K562 (cell line): Measurements from ENCODE around the gene NEK2. TPM values are rescaled to one million over a fixed set of nuclear protein-coding genes. Genes with fewer than 3 reads are reported as not detected.

Experiments
- CREB1 ChIP-seq, 2 experiments: sonication (generic) in 1 of 2; formaldehyde crosslinking in 1 of 2; IDR thresholded peaks; 2 replicates each; pipeline versions ENCODE4 v1.6.1 to v1.8.0; 2012 to 2022; ENCODE audit warnings: inconsistent platforms in 1 of 2, mild to moderate bottlenecking in 1 of 2, missing genetic modification reagents in 1 of 2, moderate library complexity in 1 of 2
- DNMT1 ChIP-seq: fragments of 450-650 bp; IDR thresholded peaks from 2 replicates; pipeline ENCODE4 v1.6.1; 2016; ENCODE audit warnings: antibody characterized with exemption, mild to moderate bottlenecking
- RNF219 ChIP-seq: fragments of 250-450 bp; sonication (Bioruptor Pico); IDR thresholded peaks from 2 replicates; pipeline ENCODE4 v1.5.0; 2022; ENCODE audit warnings: mild to moderate bottlenecking
- SIX5 ChIP-seq, 2 experiments: IDR thresholded peaks; 2 replicates each; pipeline ENCODE4 v1.6.1; 2011; ENCODE audit warnings: low read length in 2 of 2, borderline replicate concordance in 1 of 2, low read depth in 1 of 2, mild to moderate bottlenecking in 1 of 2, moderate library complexity in 1 of 2; ENCODE audit not compliant: insufficient read depth in 1 of 2
- SMARCA5 ChIP-seq: fragments of 450-650 bp; IDR thresholded peaks from 2 replicates; pipeline ENCODE4 v1.6.1; 2016
- TEAD2 ChIP-seq: fragments of 450-650 bp; IDR thresholded peaks from 2 replicates; pipeline ENCODE4 v1.6.1; 2016; ENCODE audit warnings: missing genetic modification characterization, control low read depth, missing compliant biosample characterization
- TGIF2 ChIP-seq: sonication (generic); formaldehyde crosslinking; IDR thresholded peaks from 2 replicates; pipeline ENCODE4 v1.8.1; 2022; ENCODE audit warnings: mild to moderate bottlenecking, missing genetic modification reagents, moderate library complexity
- THAP12 ChIP-seq: fragments of 250-450 bp; sonication (Bioruptor Pico); IDR thresholded peaks from 2 replicates; pipeline ENCODE4 v1.9.0; 2021; ENCODE audit warnings: mild to moderate bottlenecking, inconsistent platforms
- U2AF2 ChIP-seq: fragments of 200-400 bp; formaldehyde crosslinking; optimal IDR thresholded peaks from 2 replicates; pipeline ENCODE3; 2017; ENCODE audit warnings: low read depth, mild to moderate bottlenecking, low read length
- USF1 ChIP-seq: sonication (generic); formaldehyde crosslinking; IDR thresholded peaks from 2 replicates; pipeline ENCODE4 v1.9.0; 2022; ENCODE audit warnings: mild to moderate bottlenecking, missing genetic modification reagents
- ZBED1 ChIP-seq: IDR thresholded peaks from 2 replicates; pipeline ENCODE4 v1.6.1; 2014
- ZNF561 ChIP-seq: fragments of 450-650 bp; formaldehyde crosslinking; conservative IDR thresholded peaks from 2 replicates; pipeline ENCODE4 v1.4.0; 2020; ENCODE audit warnings: mild to moderate bottlenecking, moderate library complexity
- ZNF584 ChIP-seq: fragments of 200-800 bp; sonication (Bioruptor generic); IDR thresholded peaks from 2 replicates; pipeline ENCODE4 v1.6.1; 2016; ENCODE audit warnings: low read depth, mild to moderate bottlenecking, missing genetic modification characterization, missing compliant biosample characterization
- polyA plus RNA-seq, 8 experiments: library from polyadenylated mRNA; depleted of rRNA in 4 of 8; stranded (reverse) in 5 of 8; unstranded in 3 of 8; fragments of >200 nt; fragmentation: Nextera tagmentation in 2 of 8; fragmentation: Illumina TruSeq in 1 of 8; extraction: Ambion mirVana in 2 of 8; extraction: Trizol in 1 of 8; gene quantifications; 2 replicates each; pipeline versions ENCODE4 v1.2.1 to v1.2.3, GENCODE V29; 2011 to 2014; ENCODE audit warnings: inconsistent platforms in 1 of 8, missing spikeins in 1 of 8
- total RNA-seq, 7 experiments: library from RNA; depleted of rRNA in 6 of 7; stranded (reverse); fragments of >200 nt in 6 of 7; fragmentation: Illumina TruSeq in 2 of 7; extraction: Trizol in 2 of 7; gene quantifications; 2 replicates each; pipeline versions ENCODE4 v1.2.1 to v1.2.3, GENCODE V29; 2011 to 2021; ENCODE audit warnings: low replicate concordance in 1 of 7
- TF ChIP-seq, protein P1 (sequence below): fragments of 250-450 bp; sonication (Bioruptor Pico); IDR thresholded peaks from 2 replicates; pipeline ENCODE4 v1.4.0; 2020; ENCODE audit warnings: mild to moderate bottlenecking
- TF ChIP-seq, protein P2 (sequence below): fragments of 450-650 bp; conservative IDR thresholded peaks from 2 replicates; pipeline ENCODE4 v1.6.1; 2016; ENCODE audit warnings: missing genetic modification characterization, low read depth, mild to moderate bottlenecking, missing compliant biosample characterization, moderate library complexity
- TF ChIP-seq, protein P3 (sequence below): fragments of 250-450 bp; sonication (Bioruptor Pico); IDR thresholded peaks from 2 replicates; pipeline ENCODE4 v1.5.0; 2021; ENCODE audit warnings: mild to moderate bottlenecking, borderline replicate concordance

Gene NEK2
- total and polyA plus RNA-seq, 9 of the 15 experiments (the other 6 are each of a cell fraction or from before 2014, with no cell fraction given) = 30.0 to 74.7 (median 66.4) TPM

GRCh38 chr1:211698161-211699026 lies 23.0 kb upstream of the NEK2 start (continued):
- no peak for TF ChIP-seq THAP12 (CRISPR knock-in tag)
- no peak for TF ChIP-seq U2AF2
- TF ChIP-seq DNMT1 = no peak
- TF ChIP-seq, protein P1, sequence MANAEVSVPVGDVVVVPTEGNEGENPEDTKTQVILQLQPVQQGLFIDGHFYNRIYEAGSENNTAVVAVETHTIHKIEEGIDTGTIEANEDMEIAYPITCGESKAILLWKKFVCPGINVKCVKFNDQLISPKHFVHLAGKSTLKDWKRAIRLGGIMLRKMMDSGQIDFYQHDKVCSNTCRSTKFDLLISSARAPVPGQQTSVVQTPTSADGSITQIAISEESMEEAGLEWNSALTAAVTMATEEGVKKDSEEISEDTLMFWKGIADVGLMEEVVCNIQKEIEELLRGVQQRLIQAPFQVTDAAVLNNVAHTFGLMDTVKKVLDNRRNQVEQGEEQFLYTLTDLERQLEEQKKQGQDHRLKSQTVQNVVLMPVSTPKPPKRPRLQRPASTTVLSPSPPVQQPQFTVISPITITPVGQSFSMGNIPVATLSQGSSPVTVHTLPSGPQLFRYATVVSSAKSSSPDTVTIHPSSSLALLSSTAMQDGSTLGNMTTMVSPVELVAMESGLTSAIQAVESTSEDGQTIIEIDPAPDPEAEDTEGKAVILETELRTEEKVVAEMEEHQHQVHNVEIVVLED = no peak
- no peak for TF ChIP-seq RNF219
- no peak for TF ChIP-seq TEAD2 (tag)
- TF ChIP-seq, protein P2, sequence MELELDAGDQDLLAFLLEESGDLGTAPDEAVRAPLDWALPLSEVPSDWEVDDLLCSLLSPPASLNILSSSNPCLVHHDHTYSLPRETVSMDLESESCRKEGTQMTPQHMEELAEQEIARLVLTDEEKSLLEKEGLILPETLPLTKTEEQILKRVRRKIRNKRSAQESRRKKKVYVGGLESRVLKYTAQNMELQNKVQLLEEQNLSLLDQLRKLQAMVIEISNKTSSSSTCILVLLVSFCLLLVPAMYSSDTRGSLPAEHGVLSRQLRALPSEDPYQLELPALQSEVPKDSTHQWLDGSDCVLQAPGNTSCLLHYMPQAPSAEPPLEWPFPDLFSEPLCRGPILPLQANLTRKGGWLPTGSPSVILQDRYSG (tag) = no peak
- no peak for TF ChIP-seq SIX5 (IDR thresholded peaks at IDR 0.05; ENCODE audit: borderline replicate concordance in 1 of 2, insufficient read depth in 1 of 2, low read depth in 1 of 2, low read length in 2 of 2)
- TF ChIP-seq USF1 (CRISPR knock-in tag) = no peak
- TF ChIP-seq SMARCA5 = no peak
- TF ChIP-seq ZNF584 = no peak
- TF ChIP-seq ZBED1 = no peak
- TF ChIP-seq ZNF561 (CRISPR knock-in tag) = no peak
- TF ChIP-seq TGIF2 (CRISPR knock-in tag) = no peak
- TF ChIP-seq, protein P3, sequence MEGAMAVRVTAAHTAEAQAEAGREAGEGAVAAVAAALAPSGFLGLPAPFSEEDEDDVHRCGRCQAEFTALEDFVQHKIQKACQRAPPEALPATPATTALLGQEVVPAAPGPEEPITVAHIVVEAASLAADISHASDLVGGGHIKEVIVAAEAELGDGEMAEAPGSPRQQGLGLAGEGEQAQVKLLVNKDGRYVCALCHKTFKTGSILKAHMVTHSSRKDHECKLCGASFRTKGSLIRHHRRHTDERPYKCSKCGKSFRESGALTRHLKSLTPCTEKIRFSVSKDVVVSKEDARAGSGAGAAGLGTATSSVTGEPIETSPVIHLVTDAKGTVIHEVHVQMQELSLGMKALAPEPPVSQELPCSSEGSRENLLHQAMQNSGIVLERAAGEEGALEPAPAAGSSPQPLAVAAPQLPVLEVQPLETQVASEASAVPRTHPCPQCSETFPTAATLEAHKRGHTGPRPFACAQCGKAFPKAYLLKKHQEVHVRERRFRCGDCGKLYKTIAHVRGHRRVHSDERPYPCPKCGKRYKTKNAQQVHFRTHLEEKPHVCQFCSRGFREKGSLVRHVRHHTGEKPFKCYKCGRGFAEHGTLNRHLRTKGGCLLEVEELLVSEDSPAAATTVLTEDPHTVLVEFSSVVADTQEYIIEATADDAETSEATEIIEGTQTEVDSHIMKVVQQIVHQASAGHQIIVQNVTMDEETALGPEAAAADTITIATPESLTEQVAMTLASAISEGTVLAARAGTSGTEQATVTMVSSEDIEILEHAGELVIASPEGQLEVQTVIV (CRISPR knock-in tag) = no peak
- TF ChIP-seq CREB1 (IDR thresholded peaks at IDR 0.05) = no peak; the same call in 1 of the 2 replicates
- no peak for TF ChIP-seq CREB1 (CRISPR knock-in tag; IDR thresholded peaks at IDR 0.05)
